Lower leg skin (tissue), 3 donors: Measurements from ENCODE around the gene DENND1B.

Source experiments
- POLR2A ChIP-seq, 2 donors: fragments of 450-650 bp; IDR thresholded peaks; one replicate each; pipeline ENCODE4 v1.6.1; 2016 to 2017; ENCODE audit warnings: antibody characterized with exemption in 2 of 2, mild to moderate bottlenecking in 1 of 2, moderate library complexity in 1 of 2
- TF ChIP-seq, protein P1 (sequence below), 3 donors: fragments of 450-650 bp; IDR thresholded peaks; one replicate each; pipeline ENCODE4 v1.5.1; 2016; ENCODE audit warnings: antibody characterized with exemption in 3 of 3, mild to moderate bottlenecking in 3 of 3, moderate library complexity in 2 of 3

DNA sequence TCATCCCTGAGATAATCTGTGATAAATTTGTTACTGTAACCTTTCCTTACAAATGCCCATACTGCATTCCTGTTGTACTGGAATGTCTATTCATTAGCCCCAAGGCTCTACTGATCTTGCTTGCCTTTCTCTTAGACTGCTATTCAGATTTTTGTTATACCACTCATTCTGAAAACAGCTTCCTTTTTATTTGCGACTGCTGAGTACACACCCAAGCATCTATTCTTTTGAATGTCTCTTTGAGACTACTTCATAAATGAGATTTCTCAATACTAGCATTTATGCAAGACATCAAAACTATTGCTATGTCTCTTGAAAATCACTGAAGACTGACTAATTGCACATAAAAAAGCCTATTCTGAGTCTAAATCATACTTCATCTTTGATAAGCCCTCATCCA, 38.6 kb downstream of the DENND1B start:
- TF ChIP-seq, protein P1, sequence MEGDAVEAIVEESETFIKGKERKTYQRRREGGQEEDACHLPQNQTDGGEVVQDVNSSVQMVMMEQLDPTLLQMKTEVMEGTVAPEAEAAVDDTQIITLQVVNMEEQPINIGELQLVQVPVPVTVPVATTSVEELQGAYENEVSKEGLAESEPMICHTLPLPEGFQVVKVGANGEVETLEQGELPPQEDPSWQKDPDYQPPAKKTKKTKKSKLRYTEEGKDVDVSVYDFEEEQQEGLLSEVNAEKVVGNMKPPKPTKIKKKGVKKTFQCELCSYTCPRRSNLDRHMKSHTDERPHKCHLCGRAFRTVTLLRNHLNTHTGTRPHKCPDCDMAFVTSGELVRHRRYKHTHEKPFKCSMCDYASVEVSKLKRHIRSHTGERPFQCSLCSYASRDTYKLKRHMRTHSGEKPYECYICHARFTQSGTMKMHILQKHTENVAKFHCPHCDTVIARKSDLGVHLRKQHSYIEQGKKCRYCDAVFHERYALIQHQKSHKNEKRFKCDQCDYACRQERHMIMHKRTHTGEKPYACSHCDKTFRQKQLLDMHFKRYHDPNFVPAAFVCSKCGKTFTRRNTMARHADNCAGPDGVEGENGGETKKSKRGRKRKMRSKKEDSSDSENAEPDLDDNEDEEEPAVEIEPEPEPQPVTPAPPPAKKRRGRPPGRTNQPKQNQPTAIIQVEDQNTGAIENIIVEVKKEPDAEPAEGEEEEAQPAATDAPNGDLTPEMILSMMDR (IDR thresholded peaks at IDR 0.05): no peak
- TF ChIP-seq POLR2A (IDR thresholded peaks at IDR 0.05): no peak
